ENCODE data around the gene ADCY4. TPM values are rescaled to one million over a fixed set of nuclear protein-coding genes. Genes with fewer than 3 reads are reported as not detected.
A peak's percentile ranks its signal among the peaks of the same experiment; 100 is the strongest.

The ADCY4 gene
- total RNA-seq, 6 experiments from 2014 or later = 2.3 to 7.2 (median 3.9) TPM

GRCh38 chr14:24335461-24336171, 745 bp upstream of the ADCY4 start:
- no peak overlapping the region for H3K27ac ChIP-seq
- peaks cover 0 to 30% (median 8%) of the 10 kb centered on the region in 4 donors for H3K4me1 ChIP-seq
- TF ChIP-seq CTCF (IDR thresholded peaks at IDR 0.05) = no peak
- no peak for TF ChIP-seq POLR2A (IDR thresholded peaks at IDR 0.05)
- H3K27me3 ChIP-seq = no peaks in the 10 kb centered on the region
- ATAC-seq (no peak), DNase-seq (no peak)
- H3K36me3 ChIP-seq = no peaks in the 10 kb centered on the region
- 59% methylated on average over 4 of the region's 12 CpGs for WGBS (ENCODE audit: insufficient coverage, low coverage, low lambda C conversion rate, missing lambda C conversion rate)
- intact Hi-C loops (cut with DNase I) = no loop called here
- no peak overlapping the region for H3K4me3 ChIP-seq
- no peaks in the 10 kb centered on the region for H3K9me3 ChIP-seq

GRCh38 chr14:24332268-24332993, 2.4 kb downstream of the ADCY4 start:
- WGBS (ENCODE audit: insufficient coverage, low coverage, low lambda C conversion rate, missing lambda C conversion rate) = 3% methylated on average over 33 of the region's 56 CpGs
- peaks cover 0 to 24% (median 8%) of the 10 kb centered on the region in 4 donors for H3K4me1 ChIP-seq
- H3K4me3 ChIP-seq = peak overlapping the region; percentile 3 to 31 (median 21)
- no peaks in the 10 kb centered on the region for H3K36me3 ChIP-seq
- peak; percentile 56 to 68 (median 64) for TF ChIP-seq CTCF (IDR thresholded peaks at IDR 0.05)
- TF ChIP-seq POLR2A (IDR thresholded peaks at IDR 0.05) = no peak
- H3K9me3 ChIP-seq = no peaks in the 10 kb centered on the region
- H3K27me3 ChIP-seq = no peaks in the 10 kb centered on the region
- intact Hi-C loops (cut with DNase I) = loop anchor here (5.0 kb wide), 2 partner anchors 100 to 105 kb away; no protein-coding TSS in a partner anchor
- ATAC-seq (peak; percentile 73 to 80 (median 78)), DNase-seq (peak; percentile 71 to 78 (median 73))
- no peak overlapping the region for H3K27ac ChIP-seq

- Histone ChIP-seq H3K36me3 (no peaks in the 10 kb centered on the region), H3K9me3 (no peaks in the 10 kb centered on the region), H3K27me3 (no peaks in the 10 kb centered on the region), H3K27ac (no peak overlapping the region), H3K4me3 (no peak overlapping the region), H3K4me1 (peaks cover 0 to 24% (median 8%) of the 10 kb centered on the region in 4 donors)
- 47% methylated on average over 11 of the region's 26 CpGs for WGBS (ENCODE audit: insufficient coverage, low coverage, low lambda C conversion rate, missing lambda C conversion rate)
- ATAC-seq (no peak), DNase-seq (peak in 1 of 3 donors; percentile 23)
- no peak for TF ChIP-seq POLR2A (IDR thresholded peaks at IDR 0.05)
- no peak for TF ChIP-seq CTCF (IDR thresholded peaks at IDR 0.05)
- intact Hi-C loops (cut with DNase I) = loop anchor here (5.0 kb wide), 2 partner anchors 101 to 106 kb away; no protein-coding TSS in a partner anchor
Measured at GRCh38 chr14:24331731-24332267, 3.1 kb downstream of the ADCY4 start.

- H3K36me3 ChIP-seq = no peaks in the 10 kb centered on the region
- DNase-seq = peak in 1 of 3 donors; percentile 20
- H3K27ac ChIP-seq = no peak overlapping the region
- H3K27me3 ChIP-seq = no peaks in the 10 kb centered on the region
- 100% methylated on average over 3 of the region's 10 CpGs for WGBS (ENCODE audit: insufficient coverage, low coverage, low lambda C conversion rate, missing lambda C conversion rate)
- H3K9me3 ChIP-seq = no peaks in the 10 kb centered on the region
- peaks cover 0 to 24% (median 8%) of the 10 kb centered on the region in 4 donors for H3K4me1 ChIP-seq
- intact Hi-C loops (cut with DNase I) = loop anchor here (5.0 kb wide), 2 partner anchors 101 to 106 kb away; no protein-coding TSS in a partner anchor
- no peak for ATAC-seq
- no peak overlapping the region for H3K4me3 ChIP-seq
- TF ChIP-seq POLR2A (IDR thresholded peaks at IDR 0.05) (no peak), CTCF (IDR thresholded peaks at IDR 0.05) (no peak)
Measured at GRCh38 chr14:24330973-24331674, 3.7 kb downstream of the ADCY4 start.

Measured in right lobe of liver (tissue), 6 donors.